Gastroesophageal sphincter (tissue), 4 donors: Measurements from ENCODE around the gene ASPM. TPM values are rescaled to one million over a fixed set of nuclear protein-coding genes. Genes with fewer than 3 reads are reported as not detected.
A peak's percentile ranks its signal among the peaks of the same experiment; 100 is the strongest.

Experiments used
- ATAC-seq: fragments of 150-250 bp; one replicate; pipeline ENCODE4 v1.9.1; 2016; ENCODE audit warnings: mild to moderate bottlenecking, moderate library complexity
- H3K27ac ChIP-seq, 4 donors: fragments of 200-600 bp; sonication (generic) in 3 of 4; 1 replicate in 3 of 4; 2 replicates in 1 of 4; pipeline ENCODE4 v1.5.1; 2016 to 2019
- H3K27me3 ChIP-seq: fragments of 200-600 bp; sonication (generic); one replicate; pipeline ENCODE4 v1.5.1; 2019
- H3K36me3 ChIP-seq, 2 donors: fragments of 200-600 bp; sonication (generic); one replicate each; pipeline ENCODE4 v1.5.1; 2019; ENCODE audit warnings: control low read depth in 1 of 2
- H3K4me1 ChIP-seq, 3 donors: fragments of 200-600 bp; sonication (generic); 1 replicate in 2 of 3; 2 replicates in 1 of 3; pipeline ENCODE4 v1.5.1; 2016 to 2019; ENCODE audit warnings: control low read depth in 2 of 3
- H3K4me3 ChIP-seq, 2 donors: fragments of 200-600 bp; sonication (generic); one replicate each; pipeline ENCODE4 v1.5.1; 2019; ENCODE audit warnings: mild to moderate bottlenecking in 1 of 2, moderate library complexity in 1 of 2
- H3K9me3 ChIP-seq, 3 donors: fragments of 200-600 bp; sonication (generic); one replicate each; pipeline ENCODE4 v1.5.1; 2017 to 2019; ENCODE audit warnings: control low read depth in 2 of 3
- EP300 ChIP-seq: sonication (generic); formaldehyde crosslinking; IDR thresholded peaks from one replicate; pipeline ENCODE4 v1.6.1; 2017; ENCODE audit warnings: antibody characterized with exemption, mild to moderate bottlenecking
- POLR2A ChIP-seq, 2 donors: fragments of 450-650 bp; IDR thresholded peaks; one replicate each; pipeline ENCODE4 v1.6.1; 2017; ENCODE audit warnings: antibody characterized with exemption in 2 of 2, mild to moderate bottlenecking in 2 of 2, moderate library complexity in 1 of 2
- POLR2AphosphoS5 ChIP-seq: sonication (generic); formaldehyde crosslinking; IDR thresholded peaks from one replicate; pipeline ENCODE4 v1.6.1; 2017; ENCODE audit warnings: antibody characterized with exemption
- WGBS, 2 donors: methylation state at CpG; one replicate each; pipeline ENCODE4 v1.1.5; 2018; ENCODE audit warnings: low coverage in 1 of 2; 5-methylcytosine and 5-hydroxymethylcytosine counted together
- total RNA-seq, 4 donors: library from RNA; depleted of rRNA; stranded (reverse); fragments of >200 nt; gene quantifications; one replicate each; pipeline ENCODE4 v1.1.0, GENCODE V29; 2016
- TF ChIP-seq, protein P1 (sequence below), 4 experiments: fragments of 200-600 bp in 2 of 4; fragments of 450-650 bp in 2 of 4; sonication (generic) in 1 of 4; IDR thresholded peaks; one replicate each; pipeline ENCODE4 v1.5.1; 2017 to 2019; ENCODE audit warnings: antibody characterized with exemption in 4 of 4, mild to moderate bottlenecking in 2 of 4, moderate library complexity in 2 of 4

The ASPM gene, protein sequence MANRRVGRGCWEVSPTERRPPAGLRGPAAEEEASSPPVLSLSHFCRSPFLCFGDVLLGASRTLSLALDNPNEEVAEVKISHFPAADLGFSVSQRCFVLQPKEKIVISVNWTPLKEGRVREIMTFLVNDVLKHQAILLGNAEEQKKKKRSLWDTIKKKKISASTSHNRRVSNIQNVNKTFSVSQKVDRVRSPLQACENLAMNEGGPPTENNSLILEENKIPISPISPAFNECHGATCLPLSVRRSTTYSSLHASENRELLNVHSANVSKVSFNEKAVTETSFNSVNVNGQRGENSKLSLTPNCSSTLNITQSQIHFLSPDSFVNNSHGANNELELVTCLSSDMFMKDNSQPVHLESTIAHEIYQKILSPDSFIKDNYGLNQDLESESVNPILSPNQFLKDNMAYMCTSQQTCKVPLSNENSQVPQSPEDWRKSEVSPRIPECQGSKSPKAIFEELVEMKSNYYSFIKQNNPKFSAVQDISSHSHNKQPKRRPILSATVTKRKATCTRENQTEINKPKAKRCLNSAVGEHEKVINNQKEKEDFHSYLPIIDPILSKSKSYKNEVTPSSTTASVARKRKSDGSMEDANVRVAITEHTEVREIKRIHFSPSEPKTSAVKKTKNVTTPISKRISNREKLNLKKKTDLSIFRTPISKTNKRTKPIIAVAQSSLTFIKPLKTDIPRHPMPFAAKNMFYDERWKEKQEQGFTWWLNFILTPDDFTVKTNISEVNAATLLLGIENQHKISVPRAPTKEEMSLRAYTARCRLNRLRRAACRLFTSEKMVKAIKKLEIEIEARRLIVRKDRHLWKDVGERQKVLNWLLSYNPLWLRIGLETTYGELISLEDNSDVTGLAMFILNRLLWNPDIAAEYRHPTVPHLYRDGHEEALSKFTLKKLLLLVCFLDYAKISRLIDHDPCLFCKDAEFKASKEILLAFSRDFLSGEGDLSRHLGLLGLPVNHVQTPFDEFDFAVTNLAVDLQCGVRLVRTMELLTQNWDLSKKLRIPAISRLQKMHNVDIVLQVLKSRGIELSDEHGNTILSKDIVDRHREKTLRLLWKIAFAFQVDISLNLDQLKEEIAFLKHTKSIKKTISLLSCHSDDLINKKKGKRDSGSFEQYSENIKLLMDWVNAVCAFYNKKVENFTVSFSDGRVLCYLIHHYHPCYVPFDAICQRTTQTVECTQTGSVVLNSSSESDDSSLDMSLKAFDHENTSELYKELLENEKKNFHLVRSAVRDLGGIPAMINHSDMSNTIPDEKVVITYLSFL (N-terminal part only)
- total RNA-seq: under 1 TPM; 0.27 to 0.96 (median 0.29) TPM

DNA sequence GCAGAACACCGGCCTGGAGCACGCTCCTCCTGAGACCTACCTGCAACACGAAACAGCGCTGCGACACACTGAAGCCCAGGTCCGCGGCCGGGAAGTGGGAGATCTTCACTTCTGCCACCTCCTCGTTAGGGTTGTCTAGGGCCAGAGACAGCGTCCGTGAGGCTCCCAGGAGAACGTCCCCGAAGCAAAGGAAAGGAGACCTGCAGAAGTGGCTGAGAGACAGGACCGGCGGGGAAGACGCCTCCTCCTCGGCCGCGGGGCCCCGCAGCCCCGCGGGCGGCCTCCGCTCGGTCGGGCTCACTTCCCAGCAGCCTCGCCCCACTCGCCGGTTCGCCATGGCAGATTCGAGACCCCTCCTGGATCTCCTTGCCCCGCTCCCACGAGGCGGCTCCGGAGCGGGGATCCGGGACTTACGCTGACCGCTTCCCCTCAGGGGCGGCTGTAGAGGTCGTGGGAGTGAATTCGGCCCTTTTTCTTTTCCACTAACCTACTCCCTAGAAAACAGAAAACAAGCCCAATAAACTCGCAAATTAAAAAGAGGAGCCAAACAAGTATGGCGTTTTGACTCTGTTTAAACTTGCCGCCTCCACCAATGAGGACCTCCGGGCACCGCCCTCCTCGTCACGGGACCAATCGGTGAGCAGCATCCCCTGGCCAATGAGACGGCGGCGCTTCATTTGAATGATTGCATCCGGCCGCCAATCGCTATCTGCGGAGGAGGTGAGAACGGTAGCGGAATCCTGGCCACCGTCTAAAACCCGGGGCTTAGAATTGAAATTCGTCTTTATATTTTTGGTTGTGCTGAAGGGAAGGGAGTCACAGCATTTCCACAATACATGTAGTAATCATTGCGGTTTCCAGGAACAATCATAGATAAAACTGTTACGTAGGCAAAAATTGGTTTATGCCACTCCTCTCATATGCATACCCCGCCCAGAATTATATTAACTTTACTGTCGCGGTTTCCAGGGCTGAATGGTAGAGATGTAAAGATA is at the start of gene ASPM:
TSS of gene ASPM (minus strand) at position 569 of the 995 bp plus-strand sequence. CDS start at position 337, 232 bp downstream.
- Histone ChIP-seq H3K4me3 (peak within 1 kb of the TSS; percentile 33 to 65), H3K36me3 (no peaks in the 10 kb centered on the region), H3K4me1 (peaks cover 0 to 18% (median 4%) of the 10 kb centered on the region in 3 donors), H3K9me3 (no peaks in the 10 kb centered on the region), H3K27ac (peak within 1 kb of the TSS in 2 of 4 donors; percentile 43 to 48), H3K27me3 (peaks cover 34% of the 10 kb centered on the region)
- 0 to 1% methylated on average over 14 to 19 of the region's 67 CpGs for whole genome bisulfite sequencing, 2 donors
- TF ChIP-seq POLR2A (IDR thresholded peaks at IDR 0.05) (no peak), POLR2AphosphoS5 (peak; percentile 29)
- peak; percentile 100 for ATAC-seq

DNA sequence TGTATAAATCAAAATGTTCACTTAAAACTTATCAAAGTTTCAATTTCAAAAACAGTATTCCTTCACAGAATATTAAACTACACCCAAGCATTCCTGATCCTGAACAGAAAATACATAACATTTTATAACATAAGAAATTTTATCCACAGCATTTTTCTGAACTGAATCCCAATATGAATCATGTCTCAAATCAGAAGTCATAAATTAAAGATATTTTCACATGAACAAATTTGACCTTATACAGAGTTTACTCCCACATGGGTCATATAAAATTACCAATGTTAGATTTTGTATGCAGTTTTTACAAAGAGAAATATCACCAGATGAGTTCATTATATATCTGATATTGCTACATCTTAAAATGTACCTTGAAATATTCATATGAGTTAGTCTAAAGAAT is 48.6 kb upstream of the ASPM start:
- Histone ChIP-seq H3K27ac (no peak overlapping the region), H3K9me3 (no peaks in the 10 kb centered on the region), H3K4me1 (peaks cover 3 to 60% (median 8%) of the 10 kb centered on the region in 3 donors), H3K36me3 (peaks cover 0 to 16% of the 10 kb centered on the region in 2 donors), H3K4me3 (no peak overlapping the region), H3K27me3 (no peaks in the 10 kb centered on the region)
- no peak for TF ChIP-seq POLR2AphosphoS5
- TF ChIP-seq, protein P1, sequence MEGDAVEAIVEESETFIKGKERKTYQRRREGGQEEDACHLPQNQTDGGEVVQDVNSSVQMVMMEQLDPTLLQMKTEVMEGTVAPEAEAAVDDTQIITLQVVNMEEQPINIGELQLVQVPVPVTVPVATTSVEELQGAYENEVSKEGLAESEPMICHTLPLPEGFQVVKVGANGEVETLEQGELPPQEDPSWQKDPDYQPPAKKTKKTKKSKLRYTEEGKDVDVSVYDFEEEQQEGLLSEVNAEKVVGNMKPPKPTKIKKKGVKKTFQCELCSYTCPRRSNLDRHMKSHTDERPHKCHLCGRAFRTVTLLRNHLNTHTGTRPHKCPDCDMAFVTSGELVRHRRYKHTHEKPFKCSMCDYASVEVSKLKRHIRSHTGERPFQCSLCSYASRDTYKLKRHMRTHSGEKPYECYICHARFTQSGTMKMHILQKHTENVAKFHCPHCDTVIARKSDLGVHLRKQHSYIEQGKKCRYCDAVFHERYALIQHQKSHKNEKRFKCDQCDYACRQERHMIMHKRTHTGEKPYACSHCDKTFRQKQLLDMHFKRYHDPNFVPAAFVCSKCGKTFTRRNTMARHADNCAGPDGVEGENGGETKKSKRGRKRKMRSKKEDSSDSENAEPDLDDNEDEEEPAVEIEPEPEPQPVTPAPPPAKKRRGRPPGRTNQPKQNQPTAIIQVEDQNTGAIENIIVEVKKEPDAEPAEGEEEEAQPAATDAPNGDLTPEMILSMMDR (IDR thresholded peaks at IDR 0.05): no peak
- no peak for TF ChIP-seq EP300
- no peak for TF ChIP-seq POLR2A (IDR thresholded peaks at IDR 0.05)
- ATAC-seq: no peak

DNA sequence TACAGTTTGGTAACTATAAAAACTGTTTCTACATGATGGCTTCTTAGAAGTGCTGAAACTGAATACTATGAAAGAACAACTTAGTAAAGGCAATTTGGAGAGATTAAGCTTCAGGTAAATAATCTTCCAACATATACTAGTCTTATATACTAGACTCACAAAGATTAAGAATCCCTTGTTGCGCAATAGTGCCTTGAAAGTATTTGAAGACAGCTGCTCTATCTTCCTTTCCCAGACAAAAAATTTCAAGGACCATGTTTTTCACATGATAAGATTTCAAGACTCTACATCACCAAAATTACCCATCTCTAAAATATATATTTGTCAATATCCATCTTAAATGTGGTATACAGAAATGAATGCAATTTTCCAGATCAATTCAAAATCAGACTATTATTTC is 37.7 kb upstream of the ASPM start:
- WGBS, 2 donors: 73 to 90% methylated on average over 1 of the region's 1 CpG
- H3K9me3 ChIP-seq: no peaks in the 10 kb centered on the region
- no peaks in the 10 kb centered on the region for H3K27me3 ChIP-seq
- H3K4me3 ChIP-seq: no peak overlapping the region
- H3K4me1 ChIP-seq: peaks cover 0 to 8% (median 0%) of the 10 kb centered on the region in 3 donors
- no peak overlapping the region for H3K27ac ChIP-seq
- TF ChIP-seq, protein P1 (IDR thresholded peaks at IDR 0.05): no peak
- TF ChIP-seq EP300: no peak
- no peak for ATAC-seq
- peaks cover 0 to 73% of the 10 kb centered on the region in 2 donors for H3K36me3 ChIP-seq

DNA sequence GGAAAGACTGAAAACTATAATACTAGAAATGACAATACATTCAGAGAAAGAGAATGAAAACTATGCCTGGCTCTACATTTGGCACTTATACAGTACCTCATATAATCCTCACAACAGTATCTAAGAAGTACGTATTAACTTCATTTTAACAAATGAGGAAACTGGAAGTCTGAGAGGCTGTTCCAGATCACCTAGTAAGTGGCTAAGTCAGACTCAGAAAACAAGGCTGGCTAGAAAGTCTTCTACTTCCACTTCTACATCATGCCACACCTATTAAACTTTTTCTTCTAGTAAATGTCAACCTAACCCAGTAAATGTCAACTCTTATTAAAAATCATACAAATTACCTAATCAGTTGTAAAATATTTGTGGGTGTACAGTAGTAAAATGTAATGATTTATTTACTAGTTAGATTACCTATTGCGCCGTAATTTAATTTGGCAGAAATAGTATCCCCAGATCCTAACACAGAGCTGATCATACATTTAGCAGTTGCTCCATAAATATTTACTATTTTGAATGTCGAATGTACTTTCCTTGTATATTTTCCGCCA is 36.8 kb upstream of the ASPM start:
- Histone ChIP-seq H3K4me3 (no peak overlapping the region), H3K36me3 (peaks cover 0 to 74% of the 10 kb centered on the region in 2 donors), H3K27me3 (no peaks in the 10 kb centered on the region), H3K9me3 (no peaks in the 10 kb centered on the region), H3K27ac (no peak overlapping the region), H3K4me1 (peaks cover 0 to 8% (median 0%) of the 10 kb centered on the region in 3 donors)
- TF ChIP-seq EP300 (no peak), POLR2AphosphoS5 (no peak), POLR2A (IDR thresholded peaks at IDR 0.05) (no peak)
- TF ChIP-seq, protein P1 (IDR thresholded peaks at IDR 0.05): no peak
- 69 to 71% methylated on average over 5 of the region's 5 CpGs for WGBS, 2 donors
- no peak for ATAC-seq
